Pons (tissue), 1 donor: ENCODE data around the gene ZNF609.
"Not testable (repeated sequence)": the region's sequence is repeated elsewhere in the genome, so short reads cannot be mapped to it uniquely, and the experiment has no call there.

Experiments
- DNase-seq: peaks from one replicate; pipeline ENCODE4 v3.0.0-alpha.2; 2016; ENCODE audit warnings: low spot score

ZNF609 gene

GRCh38 chr15:64619880-64620839, 159.8 kb downstream of the ZNF609 start:
- no peak for DNase-seq

- DNase-seq: no peak
Observed at GRCh38 chr15:64621056-64621455, 160.7 kb downstream of the ZNF609 start.

- no peak for DNase-seq
Observed at GRCh38 chr15:64622410-64623260, 162.3 kb downstream of the ZNF609 start.

- no peak for DNase-seq
Observed at GRCh38 chr15:64623347-64623996, 163.1 kb downstream of the ZNF609 start.

- DNase-seq: no peak
Observed at GRCh38 chr15:64624242-64624641, 163.9 kb downstream of the ZNF609 start.

- no peak for DNase-seq
Observed at GRCh38 chr15:64629063-64629462, 168.7 kb downstream of the ZNF609 start.

- no peak for DNase-seq
Observed at GRCh38 chr15:64630396-64631107, 170.2 kb downstream of the ZNF609 start.

GRCh38 chr15:64632639-64633038, 172.3 kb downstream of the ZNF609 start:
- DNase-seq: not testable (repeated sequence)

GRCh38 chr15:64633332-64633731, 173.0 kb downstream of the ZNF609 start:
- no peak for DNase-seq

GRCh38 chr15:64634027-64634426, 173.6 kb downstream of the ZNF609 start:
- no peak for DNase-seq

- DNase-seq: no peak
Observed at GRCh38 chr15:64634576-64635498, 174.5 kb downstream of the ZNF609 start.

GRCh38 chr15:64635499-64636495, 175.4 kb downstream of the ZNF609 start:
- peak; percentile 28 for DNase-seq

- no peak for DNase-seq
Observed at GRCh38 chr15:64636556-64636955, 176.2 kb downstream of the ZNF609 start.

GRCh38 chr15:64637412-64637811, 177.0 kb downstream of the ZNF609 start:
- DNase-seq: no peak

GRCh38 chr15:64639744-64640143, 179.4 kb downstream of the ZNF609 start:
- not testable (repeated sequence) for DNase-seq

GRCh38 chr15:64640146-64640871, 179.9 kb downstream of the ZNF609 start:
- DNase-seq: no peak

- DNase-seq: no peak
Observed at GRCh38 chr15:64642875-64643274, 182.5 kb downstream of the ZNF609 start.

- DNase-seq: no peak
Observed at GRCh38 chr15:64643685-64644084, 183.3 kb downstream of the ZNF609 start.
